Hindlimb muscle (tissue), 1 donor: ENCODE data around the gene ZNF705A. TPM values are rescaled to one million over a fixed set of nuclear protein-coding genes. Genes with fewer than 3 reads are reported as not detected.
"Not testable (repeated sequence)": the region's sequence is repeated elsewhere in the genome, so short reads cannot be mapped to it uniquely, and the experiment has no call there.

Source experiments
- DNase-seq: peaks from one replicate; pipeline ENCODE4 v3.0.0-alpha.2; 2013
- polyA plus RNA-seq: library from polyadenylated mRNA; unstranded; fragments of 120-200 nt; gene quantifications from one replicate; pipeline ENCODE4 v1.2.1, GENCODE V29; 2013; ENCODE audit not compliant: insufficient read length

The ZNF705A gene
- polyA plus RNA-seq, 1 donor = not detected

- DNase-seq = not testable (repeated sequence)
These were observed 31.3 kb downstream of the ZNF705A start for GRCh38 chr12:8188088-8188487.

GRCh38 chr12:8197685-8198308, 41.0 kb downstream of the ZNF705A start:
- DNase-seq = not testable (repeated sequence)

GRCh38 chr12:8218711-8219382, 62.0 kb downstream of the ZNF705A start:
- not testable (repeated sequence) for DNase-seq

GRCh38 chr12:8221375-8221774, 64.6 kb downstream of the ZNF705A start:
- not testable (repeated sequence) for DNase-seq

- not testable (repeated sequence) for DNase-seq
These were observed 65.0 kb downstream of the ZNF705A start for GRCh38 chr12:8221844-8222243.

- DNase-seq = not testable (repeated sequence)
These were observed 65.5 kb downstream of the ZNF705A start for GRCh38 chr12:8222303-8222702.

GRCh38 chr12:8223646-8224045, 66.8 kb downstream of the ZNF705A start:
- DNase-seq = not testable (repeated sequence)

- DNase-seq = not testable (repeated sequence)
These were observed 68.0 kb downstream of the ZNF705A start for GRCh38 chr12:8224782-8225181.

GRCh38 chr12:8226355-8226754, 69.5 kb downstream of the ZNF705A start:
- no peak for DNase-seq

GRCh38 chr12:8226992-8227731, 70.3 kb downstream of the ZNF705A start, which contains the start of gene FAM90A1:
TSS of gene FAM90A1 (minus strand) at chr12:8227618. CDS start at chr12:8224832, 2,786 bp downstream.
- DNase-seq = not testable (repeated sequence)

GRCh38 chr12:8227732-8228077, 70.9 kb downstream of the ZNF705A start:
- DNase-seq = not testable (repeated sequence)

- DNase-seq = not testable (repeated sequence)
These were observed 71.8 kb downstream of the ZNF705A start for GRCh38 chr12:8228607-8229006.

GRCh38 chr12:8229486-8229885, 72.7 kb downstream of the ZNF705A start:
- not testable (repeated sequence) for DNase-seq

Other genes starting within 250 kb of the ZNF705A start
- gene SLC2A3, start 220.8 kb upstream of the ZNF705A start, polyA plus RNA-seq = 17.5 TPM
- 22.6 TPM for gene FOXJ2, start 124.3 kb upstream of the ZNF705A start, polyA plus RNA-seq
- gene C3AR1, start 90.7 kb upstream of the ZNF705A start, polyA plus RNA-seq = 7.6 TPM
- gene NECAP1, start 74.7 kb upstream of the ZNF705A start, polyA plus RNA-seq = 22.8 TPM
- 2.7 TPM for gene CLEC4A, start 33.4 kb upstream of the ZNF705A start, polyA plus RNA-seq
- 1.0 TPM for gene FAM90A1, start 70.6 kb downstream of the ZNF705A start, polyA plus RNA-seq